ENCODE results near the gene FAM228B. TPM values are rescaled to one million over a fixed set of nuclear protein-coding genes. Genes with fewer than 3 reads are reported as not detected.

The FAM228B gene
- total and polyA plus RNA-seq, 9 of the 15 experiments (the other 6 are each of a cell fraction or from before 2014, with no cell fraction given) = 1.1 to 3.7 (median 2.6) TPM

GRCh38 chr2:24152413-24153197 lies 29.3 kb downstream of the FAM228B start:
- peak; percentile 29; the same call in 1 of the 2 replicates for TF ChIP-seq CEBPB (tag; IDR thresholded peaks at IDR 0.05)
- TF ChIP-seq SMARCA5 (IDR thresholded peaks at IDR 0.05) = no peak
- H3K4me2 ChIP-seq (ENCODE audit: insufficient read depth, low read length) = no peak overlapping the region
- no peaks in the 10 kb centered on the region for H4K20me1 ChIP-seq (replicated peaks; ENCODE audit: control insufficient read depth, insufficient read depth, low read length)
- WGBS (ENCODE audit: insufficient coverage, low coverage, missing lambda C conversion rate) = 32% methylated on average over 4 of the region's 5 CpGs
- FAIRE-seq (no peak), ATAC-seq (no peak; the same call in 2 of the 3 replicates), DNase-seq (ENCODE audit: extremely low read depth in 1 of 4, low spot score in 3 of 4) (no peak)
- no peaks in the 10 kb centered on the region for H3K9me3 ChIP-seq (replicated peaks; ENCODE audit: control insufficient read depth, insufficient read depth, low read depth, low read length)
- POLR2A ChIA-PET = no interaction called here
- in situ Hi-C loops (cut with MboI) (no loop called here), intact Hi-C loops (cut with micrococcal nuclease) (no loop called here)
- CTCF ChIA-PET (ENCODE audit: low intra/inter-chr PET ratio) = no interaction called here
- no peaks in the 10 kb centered on the region; a peak in 1 of 5 replicates for H3K27me3 ChIP-seq (ENCODE audit: control insufficient read depth in 2 of 2, insufficient read depth in 2 of 2, low read length in 2 of 2)
- no TSS peak for BruUV-seq (replicated peaks)
- H3K4me3 ChIP-seq = no peak overlapping the region
- H3K27ac ChIP-seq (ENCODE audit: extremely low read depth, low read depth, low read length) = no peak overlapping the region
- H3K9me1 ChIP-seq (ENCODE audit: control insufficient read depth, insufficient read depth, low read length) = no peaks in the 10 kb centered on the region
- H3K79me2 ChIP-seq (ENCODE audit: control insufficient read depth, insufficient read depth, low read length) = no peaks in the 10 kb centered on the region
- no peak overlapping the region for H2AFZ ChIP-seq (ENCODE audit: low read depth, low read length)
- no peaks in the 10 kb centered on the region for H3K36me3 ChIP-seq (ENCODE audit: control insufficient read depth, insufficient read depth, low read length)
- no peaks in the 10 kb centered on the region; a peak in 1 of 5 replicates for H3K4me1 ChIP-seq (replicated peaks in 1 of 2; ENCODE audit: control insufficient read depth in 2 of 2, insufficient read depth in 2 of 2, low read length in 2 of 2)
- no peak overlapping the region for H3K9ac ChIP-seq (ENCODE audit: insufficient read depth in 1 of 2, low read depth in 2 of 2, low read length in 2 of 2)

GRCh38 chr2:24153478-24153877 lies 30.2 kb downstream of the FAM228B start:
- no peak for FAIRE-seq
- no peak overlapping the region for H3K27ac ChIP-seq (ENCODE audit: extremely low read depth, low read depth, low read length)
- no peaks in the 10 kb centered on the region; a peak in 1 of 5 replicates for H3K4me1 ChIP-seq (replicated peaks in 1 of 2; ENCODE audit: control insufficient read depth in 2 of 2, insufficient read depth in 2 of 2, low read length in 2 of 2)
- BruUV-seq (replicated peaks) = no TSS peak
- TF ChIP-seq ZNF133 (CRISPR knock-in tag; IDR thresholded peaks at IDR 0.05) (no peak), BHLHE40 (IDR thresholded peaks at IDR 0.05; ENCODE audit: low read length) (peak; percentile 6; the same call in 1 of the 2 replicates), RREB1 (CRISPR knock-in tag; IDR thresholded peaks at IDR 0.05) (no peak), NCOA4 (IDR thresholded peaks at IDR 0.05; ENCODE audit: partially characterized antibody) (no peak), RBFOX2 (IDR thresholded peaks at IDR 0.05; ENCODE audit: low read depth, low read length) (no peak)
- H3K9ac ChIP-seq (ENCODE audit: insufficient read depth in 1 of 2, low read depth in 2 of 2, low read length in 2 of 2) = peak overlapping the region in 1 of 2 experiments; percentile 35; a peak in 1 of 4 replicates
- intact Hi-C loops (cut with micrococcal nuclease) (no loop called here), in situ Hi-C loops (cut with MboI) (no loop called here)
- no peak overlapping the region for H3K4me3 ChIP-seq
- no peaks in the 10 kb centered on the region for H3K36me3 ChIP-seq (ENCODE audit: control insufficient read depth, insufficient read depth, low read length)
- H3K9me1 ChIP-seq (ENCODE audit: control insufficient read depth, insufficient read depth, low read length) = no peaks in the 10 kb centered on the region
- H2AFZ ChIP-seq (ENCODE audit: low read depth, low read length) = no peak overlapping the region
- DNase-seq (ENCODE audit: extremely low read depth in 1 of 4, low spot score in 3 of 4) = no peak
- H3K79me2 ChIP-seq (ENCODE audit: control insufficient read depth, insufficient read depth, low read length) = no peaks in the 10 kb centered on the region
- ChIA-PET CTCF (ENCODE audit: low intra/inter-chr PET ratio) (no interaction called here), POLR2A (no interaction called here)
- H3K9me3 ChIP-seq (replicated peaks; ENCODE audit: control insufficient read depth, insufficient read depth, low read depth, low read length) = no peaks in the 10 kb centered on the region
- H3K4me2 ChIP-seq (ENCODE audit: insufficient read depth, low read length) = no peak overlapping the region
- H3K27me3 ChIP-seq (ENCODE audit: control insufficient read depth in 2 of 2, insufficient read depth in 2 of 2, low read length in 2 of 2) = no peaks in the 10 kb centered on the region; a peak in 1 of 5 replicates
- ATAC-seq = no peak
- H4K20me1 ChIP-seq (replicated peaks; ENCODE audit: control insufficient read depth, insufficient read depth, low read length) = no peaks in the 10 kb centered on the region
- WGBS (ENCODE audit: insufficient coverage, low coverage, missing lambda C conversion rate) = 28% methylated on average over 4 of the region's 4 CpGs
